GM21381 (cell line): ENCODE data around the gene PAPSS1.

Experiments
- ATAC-seq: cut with Tn5 transposase; IDR thresholded peaks from one replicate; pipeline ENCODE4 v1.9.1; 2021; ENCODE audit warnings: mild to moderate bottlenecking, moderate library complexity; ENCODE audit not compliant: unreplicated experiment

The PAPSS1 gene

GRCh38 chr4:107631560-107631959 is 88.5 kb downstream of the PAPSS1 start:
- no peak for ATAC-seq

GRCh38 chr4:107630185-107630705 is 89.8 kb downstream of the PAPSS1 start:
- no peak for ATAC-seq

- no peak for ATAC-seq
Observed at GRCh38 chr4:107629318-107629717, 90.7 kb downstream of the PAPSS1 start.

- no peak for ATAC-seq
Observed at GRCh38 chr4:107625391-107625902, 94.6 kb downstream of the PAPSS1 start.

GRCh38 chr4:107624024-107624423 is 96.0 kb downstream of the PAPSS1 start:
- no peak for ATAC-seq

GRCh38 chr4:107622006-107622405 is 98.0 kb downstream of the PAPSS1 start:
- no peak for ATAC-seq

- ATAC-seq: no peak
Observed at GRCh38 chr4:107619731-107620130, 100.3 kb downstream of the PAPSS1 start.

GRCh38 chr4:107619066-107619465 is 101.0 kb downstream of the PAPSS1 start:
- no peak for ATAC-seq

- ATAC-seq: no peak
Observed at GRCh38 chr4:107618656-107619055, 101.4 kb downstream of the PAPSS1 start.

GRCh38 chr4:107616838-107617389 is 103.1 kb downstream of the PAPSS1 start:
- no peak for ATAC-seq

- no peak for ATAC-seq
Observed at GRCh38 chr4:107615809-107616208, 104.2 kb downstream of the PAPSS1 start.

GRCh38 chr4:107603430-107603829 is 116.6 kb downstream of the PAPSS1 start:
- no peak for ATAC-seq

- ATAC-seq: no peak
Observed at GRCh38 chr4:107600983-107601382, 119.1 kb downstream of the PAPSS1 start.

- ATAC-seq: no peak
Observed at GRCh38 chr4:107600436-107600835, 119.6 kb downstream of the PAPSS1 start.

- ATAC-seq: no peak
Observed at GRCh38 chr4:107599841-107600240, 120.2 kb downstream of the PAPSS1 start.

GRCh38 chr4:107593230-107593629 is 126.8 kb downstream of the PAPSS1 start:
- no peak for ATAC-seq

- ATAC-seq: peak; percentile 91
Observed at GRCh38 chr4:107592519-107592918, 127.5 kb downstream of the PAPSS1 start.

- no peak for ATAC-seq
Observed at GRCh38 chr4:107589269-107589668, 130.8 kb downstream of the PAPSS1 start.

GRCh38 chr4:107586371-107586770 is 133.7 kb downstream of the PAPSS1 start:
- no peak for ATAC-seq

- no peak for ATAC-seq
Observed at GRCh38 chr4:107579099-107579498, 140.9 kb downstream of the PAPSS1 start.

- no peak for ATAC-seq
Observed at GRCh38 chr4:107578321-107578720, 141.7 kb downstream of the PAPSS1 start.

GRCh38 chr4:107577743-107578142 is 142.3 kb downstream of the PAPSS1 start:
- ATAC-seq: no peak

- ATAC-seq: no peak
Observed at GRCh38 chr4:107575243-107575642, 144.8 kb downstream of the PAPSS1 start.
